ENCODE measurements around the gene CCR5AS.

The CCR5AS gene

GRCh38 chr3:46316206-46316605 is 90.7 kb downstream of the CCR5AS start:
- H3K27me3 ChIP-seq (ENCODE audit: control insufficient read depth in 1 of 2, insufficient read depth in 2 of 2, low read length in 2 of 2): no peaks in the 10 kb centered on the region

GRCh38 chr3:46314517-46314916 is 92.3 kb downstream of the CCR5AS start:
- H3K27ac ChIP-seq (ENCODE audit: low read depth, low read length): no peak overlapping the region
- no peaks in the 10 kb centered on the region for H3K36me3 ChIP-seq (ENCODE audit: insufficient read depth, low read length)
- no peak overlapping the region for H3K9ac ChIP-seq (ENCODE audit: low read length)
- H3K4me3 ChIP-seq (ENCODE audit: low read depth in 1 of 2, low read length in 2 of 2): no peak overlapping the region
- no peaks in the 10 kb centered on the region for H3K9me3 ChIP-seq (ENCODE audit: low read length)
- no peaks in the 10 kb centered on the region for H3K4me1 ChIP-seq (ENCODE audit: insufficient read depth, low read length)
- H3K27me3 ChIP-seq (ENCODE audit: control insufficient read depth in 1 of 2, insufficient read depth in 2 of 2, low read length in 2 of 2): no peaks in the 10 kb centered on the region

More at GRCh38 chr3:46316206-46316605, 90.7 kb downstream of the CCR5AS start:
- Histone ChIP-seq H3K9ac (ENCODE audit: low read length) (no peak overlapping the region), H3K9me3 (ENCODE audit: low read length) (no peaks in the 10 kb centered on the region), H3K36me3 (ENCODE audit: insufficient read depth, low read length) (no peaks in the 10 kb centered on the region), H3K27ac (ENCODE audit: low read depth, low read length) (no peak overlapping the region), H3K4me1 (ENCODE audit: insufficient read depth, low read length) (no peaks in the 10 kb centered on the region), H3K4me3 (ENCODE audit: low read depth in 1 of 2, low read length in 2 of 2) (no peak overlapping the region)

Measured in muscle layer of colon (tissue), 2 donors.